Endothelial cell of umbilical vein (primary cell): ENCODE data around the gene LAMB1. TPM values are rescaled to one million over a fixed set of nuclear protein-coding genes. Genes with fewer than 3 reads are reported as not detected.

Source experiments
- BruUV-seq: library from RNA; stranded (reverse); fragments of 400-500 nt; replicated peaks from 2 replicates; lab custom pipeline; 2021; lab: Mats Ljungman, UMichigan
- CTCF ChIA-PET: fragments of 300-600, 350-600 bp; sonication (Branson Sonifier 250); formaldehyde crosslinking; loops from one replicate; lab custom pipeline; 2021; ENCODE audit warnings: antibody characterized with exemption, inconsistent platforms; lab: Charles Lee
- POLR2A ChIA-PET: fragments of 300-600, 350-600 bp; sonication (Branson Sonifier 250); formaldehyde crosslinking; loops from one replicate; lab custom pipeline; 2021; ENCODE audit warnings: antibody characterized with exemption, inconsistent platforms; lab: Charles Lee
- DNase-seq: peaks from one replicate; pipeline ENCODE4 v3.0.0-alpha.2; 2011; ENCODE audit warnings: low read depth, low spot score
- FAIRE-seq: peaks from 2 replicates; lab custom pipeline; 2011; peaks lifted over from hg19 to GRCh38; lab: Jason Lieb, UNC
- H2AFZ ChIP-seq: 2 replicates; pipeline ENCODE4 v1.6.0; 2012; ENCODE audit warnings: low read depth, low read length, control low read depth, inconsistent platforms
- H3K27ac ChIP-seq: 2 replicates; pipeline ENCODE4 v1.5.1; 2011; ENCODE audit warnings: low read depth, mild to moderate bottlenecking, control low read depth, low read length, moderate library complexity; ENCODE audit not compliant: insufficient read depth
- H3K27me3 ChIP-seq, 2 experiments: 2 replicates each; pipeline versions ENCODE4 v1.6.0 to v1.6.1; 2011; ENCODE audit warnings: low read length in 2 of 2, mixed read lengths in 1 of 2; ENCODE audit not compliant: control insufficient read depth in 2 of 2, insufficient read depth in 2 of 2
- H3K36me3 ChIP-seq, 2 experiments: 2 replicates in 1 of 2; 3 replicates in 1 of 2; pipeline ENCODE4 v1.5.1; 2011; ENCODE audit warnings: low read length in 2 of 2, mild to moderate bottlenecking in 1 of 2, moderate library complexity in 1 of 2; ENCODE audit not compliant: control insufficient read depth in 2 of 2, insufficient read depth in 2 of 2; ENCODE audit errors: extremely low read depth in 1 of 2
- H3K4me1 ChIP-seq: 3 replicates; pipeline ENCODE4 v1.5.1; 2011; ENCODE audit warnings: mild to moderate bottlenecking, low read length; ENCODE audit not compliant: control insufficient read depth, insufficient read depth; ENCODE audit errors: extremely low read depth
- H3K4me2 ChIP-seq: 2 replicates; pipeline ENCODE4 v1.6.1; 2011; ENCODE audit warnings: low read length, control low read depth, mixed read lengths; ENCODE audit not compliant: insufficient read depth
- H3K4me3 ChIP-seq, 3 experiments: fragments of 200-600 bp in 1 of 3; sonication (generic), shearing (Covaris generic) in 1 of 3; replicated peaks in 1 of 3; 2 replicates each; pipeline ENCODE4 v1.5.1; 2011 to 2016; ENCODE audit warnings: control low read depth in 3 of 3, low read length in 3 of 3, mild to moderate bottlenecking in 2 of 3, inconsistent platforms in 1 of 3, low read depth in 1 of 3, moderate library complexity in 1 of 3; ENCODE audit not compliant: insufficient read depth in 1 of 3
- H3K79me2 ChIP-seq: 2 replicates; pipeline ENCODE4 v1.6.0; 2012; ENCODE audit warnings: low read length, inconsistent platforms; ENCODE audit not compliant: control insufficient read depth, insufficient read depth
- H3K9ac ChIP-seq: replicated peaks from 2 replicates; pipeline ENCODE3; 2011; ENCODE audit warnings: low read length, control low read depth; ENCODE audit not compliant: insufficient read depth; ENCODE audit errors: extremely low read depth
- H3K9me1 ChIP-seq: replicated peaks from 3 replicates; pipeline ENCODE4 v1.6.0; 2011; ENCODE audit warnings: mild to moderate bottlenecking, low read length; ENCODE audit not compliant: control insufficient read depth, insufficient read depth; ENCODE audit errors: extremely low read depth
- H3K9me3 ChIP-seq: replicated peaks from 2 replicates; pipeline ENCODE4 v1.5.1; 2012; ENCODE audit warnings: low read length, inconsistent platforms; ENCODE audit not compliant: control insufficient read depth, insufficient read depth
- H4K20me1 ChIP-seq: replicated peaks from 2 replicates; pipeline ENCODE3; 2011; ENCODE audit warnings: mild to moderate bottlenecking, low read length; ENCODE audit not compliant: control insufficient read depth, insufficient read depth; ENCODE audit errors: extremely low read depth
- CTCF ChIP-seq, 2 donors: IDR thresholded peaks; 1 replicate in 1 of 2; 2 replicates in 1 of 2; pipeline ENCODE4 v1.5.1; 2011; ENCODE audit warnings: low read length in 2 of 2, mild to moderate bottlenecking in 2 of 2, moderate library complexity in 2 of 2, control low read depth in 1 of 2, inconsistent platforms in 1 of 2, low read depth in 1 of 2; ENCODE audit not compliant: insufficient read depth in 1 of 2; ENCODE audit errors: extremely low read depth in 1 of 2
- EZH2 ChIP-seq: IDR thresholded peaks from 2 replicates; pipeline ENCODE4 v1.6.1; 2012; ENCODE audit warnings: borderline replicate concordance, low read depth, mild to moderate bottlenecking, moderate library complexity, low read length, inconsistent platforms; ENCODE audit not compliant: severe bottlenecking
- FOS ChIP-seq: IDR thresholded peaks from 2 replicates; pipeline ENCODE4 v1.6.1; 2011; ENCODE audit warnings: mild to moderate bottlenecking, low read length, moderate library complexity, borderline replicate concordance; ENCODE audit not compliant: insufficient read depth
- GATA2 ChIP-seq: IDR thresholded peaks from 2 replicates; pipeline ENCODE4 v1.7.0; 2011; ENCODE audit warnings: low read depth, mild to moderate bottlenecking, moderate library complexity, mixed read lengths, low read length; ENCODE audit not compliant: insufficient read length, insufficient read depth
- JUN ChIP-seq: IDR thresholded peaks from 2 replicates; pipeline ENCODE4 v1.6.1; 2011; ENCODE audit warnings: borderline replicate concordance, low read depth; ENCODE audit not compliant: insufficient read length, insufficient read depth
- POLR2AphosphoS5 ChIP-seq: IDR thresholded peaks from 2 replicates; pipeline ENCODE4 v1.6.1; 2012; ENCODE audit warnings: low read depth, mild to moderate bottlenecking, control low read depth, low read length, moderate library complexity; ENCODE audit not compliant: insufficient read depth
- dilution Hi-C: fragments of 300-500 bp; cut with MboI; formaldehyde crosslinking; loops from one replicate; pipeline ENCODE4 v1.15.0; 2019; ENCODE audit warnings: low sequenced_read_pairs; ENCODE audit not compliant: extremely low pct_ligation_motif_present
- intact Hi-C: fragments of 100-400 bp; cut with micrococcal nuclease; formaldehyde crosslinking; loops from one replicate; pipeline ENCODE4 v1.10.0; 2022
- polyA plus RNA-seq, 4 experiments: library from polyadenylated mRNA; depleted of rRNA in 3 of 4; stranded (reverse) in 3 of 4; unstranded in 1 of 4; fragments of >200 nt; gene quantifications; 2 replicates each; pipeline versions ENCODE4 v1.2.1 to v1.2.3, GENCODE V29; 2011 to 2012; ENCODE audit warnings: missing spikeins in 1 of 4
- total RNA-seq: library from RNA; stranded (reverse); gene quantifications from 2 replicates; pipeline ENCODE4 v1.2.3, GENCODE V29; 2021

The LAMB1 gene
- total and polyA plus RNA-seq, 2 donors (not counting 3 experiments of a cell fraction or from before 2014, with no cell fraction given): 588 to 703 TPM

GRCh38 chr7:107951896-107952295 lies 51.1 kb downstream of the LAMB1 start:
- CTCF ChIA-PET: no interaction called here
- intact Hi-C loops (no loop called here), dilution Hi-C loops (no loop called here)
- Histone ChIP-seq H3K4me1 (peaks cover 71% of the 10 kb centered on the region), H3K27ac (peak overlapping the region; percentile 32), H2AFZ (no peak overlapping the region), H3K4me3 (no peak overlapping the region), H3K27me3 (no peaks in the 10 kb centered on the region), H3K79me2 (peaks cover 29% of the 10 kb centered on the region), H4K20me1 (no peaks in the 10 kb centered on the region), H3K9me3 (no peaks in the 10 kb centered on the region), H3K9ac (no peak overlapping the region), H3K9me1 (no peaks in the 10 kb centered on the region), H3K4me2 (no peak overlapping the region), H3K36me3 (peaks cover 39 to 59% of the 10 kb centered on the region in 2 experiments)
- BruUV-seq: no TSS peak
- FAIRE-seq: no peak
- POLR2A ChIA-PET: no interaction called here
- peak; percentile 14 for TF ChIP-seq POLR2AphosphoS5
- TF ChIP-seq FOS: no peak
- DNase-seq: no peak

- no peak for TF ChIP-seq POLR2AphosphoS5
- no peak for TF ChIP-seq JUN
- TF ChIP-seq CTCF (IDR thresholded peaks at IDR 0.05; ENCODE audit: extremely low read depth in 1 of 2, insufficient read depth in 1 of 2, low read depth in 1 of 2, low read length in 2 of 2): no peak
- TF ChIP-seq GATA2: no peak
- no peak for TF ChIP-seq FOS
- no peak for TF ChIP-seq EZH2
- DNase-seq: no peak
- Histone ChIP-seq H3K79me2 (peaks cover 30% of the 10 kb centered on the region), H3K36me3 (peaks cover 40 to 62% of the 10 kb centered on the region in 2 experiments), H3K9ac (no peak overlapping the region), H3K4me1 (peaks cover 78% of the 10 kb centered on the region), H3K9me3 (no peaks in the 10 kb centered on the region), H4K20me1 (no peaks in the 10 kb centered on the region), H3K27me3 (no peaks in the 10 kb centered on the region), H3K27ac (peak overlapping the region; percentile 41), H2AFZ (no peak overlapping the region), H3K4me2 (no peak overlapping the region), H3K4me3 (no peak overlapping the region), H3K9me1 (no peaks in the 10 kb centered on the region)
- intact Hi-C loops (no loop called here), dilution Hi-C loops (no loop called here)
- ChIA-PET POLR2A (no interaction called here), CTCF (no interaction called here)
- BruUV-seq: no TSS peak
- no peak for FAIRE-seq
Measured at GRCh38 chr7:107951172-107951787, 51.7 kb downstream of the LAMB1 start.
